SU-DHL-6 (cell line): ENCODE results near the gene EPSTI1.

Experiments used
- EZH2phosphoT487 ChIP-seq: fragments of 200-600 bp; sonication (generic), shearing (Covaris generic); conservative IDR thresholded peaks from 2 replicates; pipeline ENCODE4 v1.6.1; 2018; ENCODE audit warnings: mild to moderate bottlenecking, antibody characterized with exemption, low read length, moderate library complexity, mixed read lengths
- TF ChIP-seq, protein P1 (sequence below): fragments of 200-600 bp; sonication (generic); IDR thresholded peaks from one replicate; pipeline ENCODE4 v1.5.1; 2017; ENCODE audit warnings: antibody characterized with exemption, mild to moderate bottlenecking, low read length, moderate library complexity; ENCODE audit not compliant: insufficient read depth, poor library complexity, severe bottlenecking

GRCh38 chr13:42859760-42860159 lies 132.3 kb downstream of the EPSTI1 start:
- TF ChIP-seq, protein P1, sequence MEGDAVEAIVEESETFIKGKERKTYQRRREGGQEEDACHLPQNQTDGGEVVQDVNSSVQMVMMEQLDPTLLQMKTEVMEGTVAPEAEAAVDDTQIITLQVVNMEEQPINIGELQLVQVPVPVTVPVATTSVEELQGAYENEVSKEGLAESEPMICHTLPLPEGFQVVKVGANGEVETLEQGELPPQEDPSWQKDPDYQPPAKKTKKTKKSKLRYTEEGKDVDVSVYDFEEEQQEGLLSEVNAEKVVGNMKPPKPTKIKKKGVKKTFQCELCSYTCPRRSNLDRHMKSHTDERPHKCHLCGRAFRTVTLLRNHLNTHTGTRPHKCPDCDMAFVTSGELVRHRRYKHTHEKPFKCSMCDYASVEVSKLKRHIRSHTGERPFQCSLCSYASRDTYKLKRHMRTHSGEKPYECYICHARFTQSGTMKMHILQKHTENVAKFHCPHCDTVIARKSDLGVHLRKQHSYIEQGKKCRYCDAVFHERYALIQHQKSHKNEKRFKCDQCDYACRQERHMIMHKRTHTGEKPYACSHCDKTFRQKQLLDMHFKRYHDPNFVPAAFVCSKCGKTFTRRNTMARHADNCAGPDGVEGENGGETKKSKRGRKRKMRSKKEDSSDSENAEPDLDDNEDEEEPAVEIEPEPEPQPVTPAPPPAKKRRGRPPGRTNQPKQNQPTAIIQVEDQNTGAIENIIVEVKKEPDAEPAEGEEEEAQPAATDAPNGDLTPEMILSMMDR, result no peak
- TF ChIP-seq EZH2phosphoT487, result no peak
